HepG2 (cell line): ENCODE measurements around the gene MYL6B. TPM values are rescaled to one million over a fixed set of nuclear protein-coding genes. Genes with fewer than 3 reads are reported as not detected.

Experiments used
- ATRX ChIP-seq: sonication (generic); formaldehyde crosslinking; IDR thresholded peaks from 2 replicates; pipeline ENCODE4 v1.4.0; 2020; ENCODE audit warnings: missing genetic modification reagents, borderline replicate concordance
- DRAP1 ChIP-seq: IDR thresholded peaks from 2 replicates; pipeline ENCODE4 v1.6.1; 2016; ENCODE audit warnings: missing genetic modification reagents, missing compliant biosample characterization
- GATAD2A ChIP-seq: IDR thresholded peaks from 2 replicates; pipeline ENCODE4 v1.6.1; 2016
- IRX3 ChIP-seq: sonication (generic); formaldehyde crosslinking; IDR thresholded peaks from 2 replicates; pipeline ENCODE4 v1.8.1; 2023; ENCODE audit warnings: mild to moderate bottlenecking, low read depth, missing genetic modification reagents, borderline replicate concordance
- ISX ChIP-seq: sonication (generic); formaldehyde crosslinking; conservative IDR thresholded peaks from 2 replicates; pipeline ENCODE4 v1.5.0; 2020; ENCODE audit warnings: missing genetic modification reagents
- KAT2B ChIP-seq: fragments of 150-350 bp; IDR thresholded peaks from 2 replicates; pipeline ENCODE4 v1.6.1; 2014; ENCODE audit warnings: low read depth, low read length, borderline replicate concordance
- KDM5A ChIP-seq: fragments of 200-600 bp; sonication (generic); IDR thresholded peaks from 2 replicates; pipeline ENCODE4 v1.7.0; 2018; ENCODE audit warnings: antibody characterized with exemption, mild to moderate bottlenecking, low read length, borderline replicate concordance
- MAFF ChIP-seq: IDR thresholded peaks from 2 replicates; pipeline ENCODE4 v1.6.1; 2011; ENCODE audit warnings: low read depth, low read length, improper control_type of control experiment
- NCOA1 ChIP-seq: sonication (generic); formaldehyde crosslinking; IDR thresholded peaks from 2 replicates; pipeline ENCODE4 v1.9.0; 2021; ENCODE audit warnings: missing genetic modification reagents
- SALL2 ChIP-seq: sonication (generic); formaldehyde crosslinking; IDR thresholded peaks from 2 replicates; pipeline ENCODE4 v1.8.1; 2023; ENCODE audit warnings: mild to moderate bottlenecking, missing genetic modification reagents, inconsistent platforms
- SCMH1 ChIP-seq: sonication (generic); formaldehyde crosslinking; IDR thresholded peaks from 2 replicates; pipeline ENCODE4 v1.9.0; 2021; ENCODE audit warnings: missing genetic modification reagents, mild to moderate bottlenecking, borderline replicate concordance
- SMARCC2 ChIP-seq: fragments of 450-650 bp; IDR thresholded peaks from 2 replicates; pipeline ENCODE4 v1.6.1; 2017; ENCODE audit warnings: antibody characterized with exemption, mild to moderate bottlenecking
- SOX5 ChIP-seq: IDR thresholded peaks from 2 replicates; pipeline ENCODE4 v1.6.1; 2016; ENCODE audit warnings: borderline replicate concordance
- SP4 ChIP-seq: sonication (generic); formaldehyde crosslinking; IDR thresholded peaks from 2 replicates; pipeline ENCODE4 v1.8.1; 2023; ENCODE audit warnings: mild to moderate bottlenecking, missing genetic modification reagents
- THAP11 ChIP-seq: IDR thresholded peaks from 2 replicates; pipeline ENCODE4 v1.6.1; 2016; ENCODE audit warnings: missing biosample characterization, missing genetic modification reagents
- XRCC5 ChIP-seq: fragments of 200-400 bp; formaldehyde crosslinking; optimal IDR thresholded peaks from 2 replicates; pipeline ENCODE3; 2017; ENCODE audit warnings: mild to moderate bottlenecking, low read length
- ZBTB42 ChIP-seq: sonication (generic); formaldehyde crosslinking; IDR thresholded peaks from 2 replicates; pipeline ENCODE4 v1.5.0; 2020; ENCODE audit warnings: mild to moderate bottlenecking, missing genetic modification reagents
- ZFP82 ChIP-seq: sonication (generic); formaldehyde crosslinking; IDR thresholded peaks from 2 replicates; pipeline ENCODE4 v1.5.1; 2020; ENCODE audit warnings: mild to moderate bottlenecking, missing genetic modification reagents, borderline replicate concordance
- ZNF205 ChIP-seq: IDR thresholded peaks from 2 replicates; pipeline ENCODE4 v1.6.1; 2018; ENCODE audit warnings: missing biosample characterization, missing genetic modification reagents
- ZNF3 ChIP-seq: IDR thresholded peaks from 2 replicates; pipeline ENCODE4 v1.7.0; 2017; ENCODE audit warnings: inconsistent platforms
- ZNF326 ChIP-seq: sonication (generic); formaldehyde crosslinking; IDR thresholded peaks from 2 replicates; pipeline ENCODE4 v1.4.0; 2020; ENCODE audit warnings: missing genetic modification reagents, borderline replicate concordance
- ZNF460 ChIP-seq: sonication (generic); formaldehyde crosslinking; IDR thresholded peaks from 2 replicates; pipeline ENCODE4 v1.5.1; 2020; ENCODE audit warnings: missing genetic modification reagents, mild to moderate bottlenecking, borderline replicate concordance
- ZNF530 ChIP-seq: sonication (generic); formaldehyde crosslinking; IDR thresholded peaks from 2 replicates; pipeline ENCODE4 v1.5.0; 2020; ENCODE audit warnings: low read depth, mild to moderate bottlenecking, missing genetic modification reagents
- ZNF747 ChIP-seq: sonication (generic); formaldehyde crosslinking; IDR thresholded peaks from 2 replicates; pipeline ENCODE4 v1.8.1; 2023; ENCODE audit warnings: missing genetic modification reagents, mild to moderate bottlenecking, borderline replicate concordance
- polyA plus RNA-seq, 8 experiments: library from polyadenylated mRNA; depleted of rRNA in 3 of 8; stranded (reverse) in 7 of 8; unstranded in 1 of 8; fragments of >200 nt; fragmentation: Illumina TruSeq in 4 of 8; extraction: Trizol in 4 of 8; gene quantifications; 2 replicates each; pipeline versions ENCODE4 v1.2.1 to v1.2.3, GENCODE V29; 2011 to 2016; ENCODE audit warnings: low read depth in 4 of 8, missing spikeins in 1 of 8, mixed read lengths in 1 of 8; ENCODE audit not compliant: insufficient read depth in 1 of 8
- total RNA-seq, 5 experiments: library from RNA; depleted of rRNA; stranded (reverse); fragments of >200 nt; fragmentation: Illumina TruSeq; extraction: Trizol; gene quantifications; 2 replicates each; pipeline ENCODE4 v1.2.3, GENCODE V29; 2016; ENCODE audit warnings: low read depth in 1 of 5
- TF ChIP-seq, protein P1 (sequence below): sonication (generic); formaldehyde crosslinking; IDR thresholded peaks from 2 replicates; pipeline ENCODE4 v1.5.0; 2020; ENCODE audit warnings: mild to moderate bottlenecking, missing genetic modification reagents, borderline replicate concordance

Gene MYL6B
- total and polyA plus RNA-seq, 2 of the 13 experiments (the other 11 are each of a cell fraction or from before 2014, with no cell fraction given) = 75.7 to 88.7 TPM

GRCh38 chr12:56118688-56119357, 33.6 kb upstream of the MYL6B start (continued):
- TF ChIP-seq ZNF460 (CRISPR knock-in tag) (no peak), MAFF (no peak), ZNF747 (no peak), SP4 (CRISPR knock-in tag) (no peak), XRCC5 (no peak), ZFP82 (CRISPR knock-in tag) (peak; percentile 77; the same call in 1 of the 2 replicates), THAP11 (no peak), ZBTB42 (CRISPR knock-in tag) (no peak), ZNF3 (peak; percentile 14; the same call in 1 of the 2 replicates), NCOA1 (CRISPR knock-in tag) (no peak), SCMH1 (CRISPR knock-in tag) (no peak), SOX5 (no peak), ZNF326 (CRISPR knock-in tag) (no peak), KDM5A (no peak), KAT2B (no peak), ISX (CRISPR knock-in tag) (no peak), ZNF205 (CRISPR knock-in tag) (no peak), GATAD2A (no peak), ZNF530 (CRISPR knock-in tag) (no peak), SMARCC2 (no peak), ATRX (CRISPR knock-in tag) (no peak), SALL2 (CRISPR knock-in tag) (no peak), IRX3 (CRISPR knock-in tag) (no peak), DRAP1 (CRISPR knock-in tag) (no peak)
- TF ChIP-seq, protein P1, sequence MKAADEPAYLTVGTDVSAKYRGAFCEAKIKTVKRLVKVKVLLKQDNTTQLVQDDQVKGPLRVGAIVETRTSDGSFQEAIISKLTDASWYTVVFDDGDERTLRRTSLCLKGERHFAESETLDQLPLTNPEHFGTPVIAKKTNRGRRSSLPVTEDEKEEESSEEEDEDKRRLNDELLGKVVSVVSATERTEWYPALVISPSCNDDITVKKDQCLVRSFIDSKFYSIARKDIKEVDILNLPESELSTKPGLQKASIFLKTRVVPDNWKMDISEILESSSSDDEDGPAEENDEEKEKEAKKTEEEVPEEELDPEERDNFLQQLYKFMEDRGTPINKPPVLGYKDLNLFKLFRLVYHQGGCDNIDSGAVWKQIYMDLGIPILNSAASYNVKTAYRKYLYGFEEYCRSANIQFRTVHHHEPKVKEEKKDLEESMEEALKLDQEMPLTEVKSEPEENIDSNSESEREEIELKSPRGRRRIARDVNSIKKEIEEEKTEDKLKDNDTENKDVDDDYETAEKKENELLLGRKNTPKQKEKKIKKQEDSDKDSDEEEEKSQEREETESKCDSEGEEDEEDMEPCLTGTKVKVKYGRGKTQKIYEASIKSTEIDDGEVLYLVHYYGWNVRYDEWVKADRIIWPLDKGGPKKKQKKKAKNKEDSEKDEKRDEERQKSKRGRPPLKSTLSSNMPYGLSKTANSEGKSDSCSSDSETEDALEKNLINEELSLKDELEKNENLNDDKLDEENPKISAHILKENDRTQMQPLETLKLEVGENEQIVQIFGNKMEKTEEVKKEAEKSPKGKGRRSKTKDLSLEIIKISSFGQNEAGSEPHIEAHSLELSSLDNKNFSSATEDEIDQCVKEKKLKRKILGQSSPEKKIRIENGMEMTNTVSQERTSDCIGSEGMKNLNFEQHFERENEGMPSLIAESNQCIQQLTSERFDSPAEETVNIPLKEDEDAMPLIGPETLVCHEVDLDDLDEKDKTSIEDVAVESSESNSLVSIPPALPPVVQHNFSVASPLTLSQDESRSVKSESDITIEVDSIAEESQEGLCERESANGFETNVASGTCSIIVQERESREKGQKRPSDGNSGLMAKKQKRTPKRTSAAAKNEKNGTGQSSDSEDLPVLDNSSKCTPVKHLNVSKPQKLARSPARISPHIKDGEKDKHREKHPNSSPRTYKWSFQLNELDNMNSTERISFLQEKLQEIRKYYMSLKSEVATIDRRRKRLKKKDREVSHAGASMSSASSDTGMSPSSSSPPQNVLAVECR (CRISPR knock-in tag) = no peak
